ENCODE data around the gene ANO4. TPM values are rescaled to one million over a fixed set of nuclear protein-coding genes. Genes with fewer than 3 reads are reported as not detected.

The ANO4 gene
- total and polyA plus RNA-seq, 2 of the 8 experiments (the other 6 are each of a cell fraction or from before 2014, with no cell fraction given) = 1.1 to 3.4 TPM

GRCh38 chr12:101015044-101015443 lies 220.5 kb downstream of the ANO4 start:
- Histone ChIP-seq H3K79me2 (ENCODE audit: control insufficient read depth in 1 of 2, insufficient read depth in 2 of 2, low read length in 2 of 2) (no peaks in the 10 kb centered on the region), H3K4ac (replicated peaks; ENCODE audit: insufficient read length, low read depth, low read length) (no peak overlapping the region), H2BK20ac (ENCODE audit: low read length) (no peak overlapping the region), H3K18ac (ENCODE audit: extremely low read depth, low read length) (no peak overlapping the region), H4K8ac (ENCODE audit: extremely low read depth, insufficient read depth, low read length) (no peak overlapping the region), H3K36me3 (ENCODE audit: control insufficient read depth in 2 of 4, insufficient read depth in 4 of 4, low read length in 3 of 4) (no peaks in the 10 kb centered on the region), H2BK12ac (ENCODE audit: low read depth, low read length) (no peak overlapping the region), H4K20me1 (replicated peaks in 1 of 2; ENCODE audit: control insufficient read depth in 1 of 2, insufficient read depth in 2 of 2, low read length in 2 of 2) (no peaks in the 10 kb centered on the region), H2BK120ac (replicated peaks; ENCODE audit: low read depth, low read length) (no peak overlapping the region), H3K4me3 (ENCODE audit: extremely low read depth in 1 of 4, insufficient read depth in 2 of 4, low read depth in 3 of 4, low read length in 4 of 4) (no peak overlapping the region), H3K23me2 (ENCODE audit: low read depth, low read length) (no peaks in the 10 kb centered on the region), H3K9me3 (ENCODE audit: insufficient read depth in 2 of 2, low read depth in 1 of 2, low read length in 1 of 2) (no peaks in the 10 kb centered on the region), H2AFZ (ENCODE audit: low read length) (no peak overlapping the region), H3K4me1 (replicated peaks in 1 of 4; ENCODE audit: control insufficient read depth in 3 of 4, insufficient read depth in 4 of 4, low read length in 3 of 4) (no peaks in the 10 kb centered on the region), H3K56ac (replicated peaks; ENCODE audit: insufficient read length, low read depth, low read length) (no peak overlapping the region), H3K23ac (ENCODE audit: insufficient read length) (no peak overlapping the region), H2AK5ac (ENCODE audit: low read depth, low read length) (no peak overlapping the region), H3K9ac (replicated peaks in 1 of 4; ENCODE audit: extremely low read depth in 1 of 4, low read depth in 3 of 4, low read length in 3 of 4) (no peak overlapping the region), H2BK15ac (ENCODE audit: low read length) (no peak overlapping the region), H3K27me3 (replicated peaks in 1 of 4; ENCODE audit: control insufficient read depth in 3 of 4, extremely low read depth in 1 of 4, insufficient read depth in 3 of 4, low read length in 3 of 4) (peaks cover 0 to 1% (median 0%) of the 10 kb centered on the region in 4 experiments; a peak in 1 of 7 replicates), H3K79me1 (ENCODE audit: low read depth, low read length) (no peaks in the 10 kb centered on the region), H3K27ac (ENCODE audit: low read depth, low read length) (no peak overlapping the region), H3K4me2 (ENCODE audit: insufficient read depth in 1 of 2, low read depth in 2 of 2, low read length in 2 of 2) (no peak overlapping the region), H4K5ac (ENCODE audit: insufficient read length, low read depth, low read length) (no peak overlapping the region), H3K14ac (ENCODE audit: insufficient read length) (no peak overlapping the region), H2BK5ac (ENCODE audit: low read depth, low read length) (no peak overlapping the region), H4K91ac (replicated peaks; ENCODE audit: insufficient read length, low read length) (no peak overlapping the region)
- POLR2A ChIA-PET (ENCODE audit: partially characterized antibody) = no interaction called here
- WGBS, 2 experiments (ENCODE audit: extremely low coverage in 1 of 2, insufficient coverage in 1 of 2, insufficient read length in 1 of 2, insufficient replicate concordance in 2 of 2, low coverage in 1 of 2, low lambda C conversion rate in 2 of 2, missing lambda C conversion rate in 1 of 2) = 95% methylated on average over 2 of the region's 2 CpGs; no CpG with 5 or more reads in 1 of the 2 experiments
- DNase-seq (ENCODE audit: low read depth in 1 of 2, low spot score in 2 of 2) = no peak
- CTCF ChIA-PET (ENCODE audit: partially characterized antibody) = interaction anchor here (1.4 kb wide), 1 partner anchor 63 kb away, joined by 4 read pairs; no protein-coding TSS in a partner anchor
- no peak for FAIRE-seq
- TF ChIP-seq SUZ12 (IDR thresholded peaks at IDR 0.05; ENCODE audit: low read length) (no peak), CEBPB (IDR thresholded peaks at IDR 0.05; ENCODE audit: low read depth, low read length) (no peak), GABPA (IDR thresholded peaks at IDR 0.05; ENCODE audit: borderline replicate concordance, insufficient read depth, low read length) (no peak), KDM4A (IDR thresholded peaks at IDR 0.05; ENCODE audit: low read depth, low read length, severe bottlenecking) (no peak), SIRT6 (IDR thresholded peaks at IDR 0.05; ENCODE audit: low read length) (no peak), E2F6 (IDR thresholded peaks at IDR 0.05) (no peak), TBP (IDR thresholded peaks at IDR 0.05; ENCODE audit: low read depth, low read length) (no peak), RFX5 (IDR thresholded peaks at IDR 0.05; ENCODE audit: borderline replicate concordance, low read depth, low read length) (no peak), RAD21 (IDR thresholded peaks at IDR 0.05 in 1 of 2, conservative IDR thresholded peaks at IDR 0.05 in 1 of 2; ENCODE audit: low read depth in 2 of 2, low read length in 2 of 2) (no peak), POLR2A (IDR thresholded peaks at IDR 0.05; ENCODE audit: control extremely low read depth in 1 of 2, low read depth in 2 of 2, low read length in 2 of 2) (no peak), CTCF (IDR thresholded peaks at IDR 0.05; ENCODE audit: control extremely low read depth in 1 of 3, insufficient read depth in 1 of 3, low read depth in 1 of 3, low read length in 3 of 3) (no peak), CHD2 (IDR thresholded peaks at IDR 0.05; ENCODE audit: low read length) (no peak)
